Epidermal melanocyte (primary cell): ENCODE data around the gene FZD10.

Experiments
- DNase-seq: peaks from one replicate; pipeline ENCODE4 v3.0.0; 2011; ENCODE audit warnings: low spot score; ENCODE audit not compliant: insufficient read length

Gene FZD10

GRCh38 chr12:130154276-130155070 is 7.8 kb upstream of the FZD10 start:
- no peak for DNase-seq

GRCh38 chr12:130155416-130156073 is 6.7 kb upstream of the FZD10 start:
- DNase-seq = no peak

GRCh38 chr12:130156652-130157275 is 5.5 kb upstream of the FZD10 start:
- no peak for DNase-seq

- DNase-seq = no peak
Observed at GRCh38 chr12:130157998-130158753, 4.1 kb upstream of the FZD10 start.

- no peak for DNase-seq
Observed at GRCh38 chr12:130158754-130159059, 3.6 kb upstream of the FZD10 start.

GRCh38 chr12:130160306-130160705 is 2.0 kb upstream of the FZD10 start:
- no peak for DNase-seq

- DNase-seq = no peak
Observed at GRCh38 chr12:130160711-130161231, 1.5 kb upstream of the FZD10 start.

- no peak for DNase-seq
Observed at GRCh38 chr12:130161261-130162243, 712 bp upstream of the FZD10 start.

GRCh38 chr12:130162745-130163460 is 639 bp downstream of the FZD10 start:
- DNase-seq = no peak

- no peak for DNase-seq
Observed at GRCh38 chr12:130163461-130164215, 1.4 kb downstream of the FZD10 start.

- DNase-seq = no peak
Observed at GRCh38 chr12:130164216-130164542, 1.9 kb downstream of the FZD10 start.

- no peak for DNase-seq
Observed at GRCh38 chr12:130164936-130165335, 2.7 kb downstream of the FZD10 start.

GRCh38 chr12:130166306-130166705 is 4.0 kb downstream of the FZD10 start:
- no peak for DNase-seq

- DNase-seq = no peak
Observed at GRCh38 chr12:130167537-130167936, 5.3 kb downstream of the FZD10 start.

- DNase-seq = no peak
Observed at GRCh38 chr12:130169256-130169655, 7.0 kb downstream of the FZD10 start.

- DNase-seq = no peak
Observed at GRCh38 chr12:130169924-130170323, 7.7 kb downstream of the FZD10 start.

GRCh38 chr12:130170611-130171010 is 8.3 kb downstream of the FZD10 start:
- no peak for DNase-seq

GRCh38 chr12:130177635-130178242 is 15.5 kb downstream of the FZD10 start:
- no peak for DNase-seq

- DNase-seq = no peak
Observed at GRCh38 chr12:130178282-130178681, 16.0 kb downstream of the FZD10 start.
